ENCODE data around the gene RASSF7.

GRCh38 chr11:577611-577894 is 16.8 kb downstream of the RASSF7 start:
- no peak for TF ChIP-seq CTCF (conservative IDR thresholded peaks at IDR 0.05)
- TF ChIP-seq EZH2 (IDR thresholded peaks at IDR 0.05; ENCODE audit: low read depth): no peak
